ENCODE data around the gene NUP133. TPM values are rescaled to one million over a fixed set of nuclear protein-coding genes. Genes with fewer than 3 reads are reported as not detected.
"Not testable (repeated sequence)": the region's sequence is repeated elsewhere in the genome, so short reads cannot be mapped to it uniquely, and the experiment has no call there.

NUP133 gene
- total RNA-seq, 1 donor from 2014 or later, result 42.9 TPM

GRCh38 chr1:229408458-229409037 lies 99.6 kb downstream of the NUP133 start:
- Mint-ChIP-seq H3K9me3 (ENCODE audit: unreplicated experiment) (peaks cover 13% of the 10 kb centered on the region), H3K36me3 (ENCODE audit: unreplicated experiment) (no peaks in the 10 kb centered on the region), H3K4me1 (ENCODE audit: low read depth, unreplicated experiment) (peaks cover 50% of the 10 kb centered on the region), H3K4me3 (ENCODE audit: unreplicated experiment) (peak overlapping the region; percentile 82), H3K27me3 (ENCODE audit: unreplicated experiment) (peaks cover 23% of the 10 kb centered on the region), H3K27ac (ENCODE audit: unreplicated experiment) (peak overlapping the region; percentile 89)
- peak; percentile 83 for DNase-seq
- TF ChIP-seq, protein P1, sequence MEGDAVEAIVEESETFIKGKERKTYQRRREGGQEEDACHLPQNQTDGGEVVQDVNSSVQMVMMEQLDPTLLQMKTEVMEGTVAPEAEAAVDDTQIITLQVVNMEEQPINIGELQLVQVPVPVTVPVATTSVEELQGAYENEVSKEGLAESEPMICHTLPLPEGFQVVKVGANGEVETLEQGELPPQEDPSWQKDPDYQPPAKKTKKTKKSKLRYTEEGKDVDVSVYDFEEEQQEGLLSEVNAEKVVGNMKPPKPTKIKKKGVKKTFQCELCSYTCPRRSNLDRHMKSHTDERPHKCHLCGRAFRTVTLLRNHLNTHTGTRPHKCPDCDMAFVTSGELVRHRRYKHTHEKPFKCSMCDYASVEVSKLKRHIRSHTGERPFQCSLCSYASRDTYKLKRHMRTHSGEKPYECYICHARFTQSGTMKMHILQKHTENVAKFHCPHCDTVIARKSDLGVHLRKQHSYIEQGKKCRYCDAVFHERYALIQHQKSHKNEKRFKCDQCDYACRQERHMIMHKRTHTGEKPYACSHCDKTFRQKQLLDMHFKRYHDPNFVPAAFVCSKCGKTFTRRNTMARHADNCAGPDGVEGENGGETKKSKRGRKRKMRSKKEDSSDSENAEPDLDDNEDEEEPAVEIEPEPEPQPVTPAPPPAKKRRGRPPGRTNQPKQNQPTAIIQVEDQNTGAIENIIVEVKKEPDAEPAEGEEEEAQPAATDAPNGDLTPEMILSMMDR (IDR thresholded peaks at IDR 0.05; ENCODE audit: partially characterized antibody, unreplicated experiment), result no peak

GRCh38 chr1:229407206-229408026 lies 100.7 kb downstream of the NUP133 start:
- Mint-ChIP-seq H3K36me3 (ENCODE audit: unreplicated experiment) (no peaks in the 10 kb centered on the region), H3K27me3 (ENCODE audit: unreplicated experiment) (peaks cover 20% of the 10 kb centered on the region), H3K4me1 (ENCODE audit: low read depth, unreplicated experiment) (peaks cover 42% of the 10 kb centered on the region), H3K4me3 (ENCODE audit: unreplicated experiment) (peak overlapping the region; percentile 76), H3K9me3 (ENCODE audit: unreplicated experiment) (peaks cover 13% of the 10 kb centered on the region), H3K27ac (ENCODE audit: unreplicated experiment) (no peak overlapping the region)
- TF ChIP-seq, protein P1 (IDR thresholded peaks at IDR 0.05; ENCODE audit: partially characterized antibody, unreplicated experiment), result no peak
- DNase-seq, result no peak

DNA sequence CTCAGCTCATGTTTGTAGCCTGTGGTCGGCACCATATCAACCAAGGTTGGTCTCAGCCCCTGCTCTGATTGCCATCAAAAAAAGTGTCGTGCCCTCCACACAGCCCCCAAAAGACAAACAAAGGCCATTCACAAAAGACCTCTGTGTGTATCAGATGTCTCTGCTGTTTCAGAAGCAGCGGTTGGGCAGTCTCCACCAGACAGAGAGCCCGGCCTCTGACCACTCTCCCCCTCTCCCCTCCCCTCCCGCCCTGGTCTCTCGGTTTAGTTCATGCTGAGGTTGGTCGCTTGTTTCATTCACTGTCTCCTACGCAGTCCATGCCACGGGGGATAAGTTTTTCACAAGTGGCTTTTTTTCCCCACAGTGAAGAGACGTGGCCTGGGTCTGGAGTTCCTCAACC lies 101.3 kb downstream of the NUP133 start:
- peak; percentile 46 for DNase-seq

GRCh38 chr1:229403573-229403972 lies 104.6 kb downstream of the NUP133 start:
- Mint-ChIP-seq H3K27ac (ENCODE audit: unreplicated experiment) (no peak overlapping the region), H3K4me1 (ENCODE audit: low read depth, unreplicated experiment) (peaks cover 12% of the 10 kb centered on the region), H3K36me3 (ENCODE audit: unreplicated experiment) (no peaks in the 10 kb centered on the region), H3K9me3 (ENCODE audit: unreplicated experiment) (peaks cover 4% of the 10 kb centered on the region), H3K4me3 (ENCODE audit: unreplicated experiment) (no peak overlapping the region), H3K27me3 (ENCODE audit: unreplicated experiment) (peaks cover 8% of the 10 kb centered on the region)
- no peak for DNase-seq
- TF ChIP-seq, protein P1 (IDR thresholded peaks at IDR 0.05; ENCODE audit: partially characterized antibody, unreplicated experiment), result peak; percentile 9

More for the DNA sequence above, 101.3 kb downstream of the NUP133 start:
- Mint-ChIP-seq H3K36me3 (ENCODE audit: unreplicated experiment) (no peaks in the 10 kb centered on the region), H3K4me1 (ENCODE audit: low read depth, unreplicated experiment) (peaks cover 38% of the 10 kb centered on the region), H3K9me3 (ENCODE audit: unreplicated experiment) (peaks cover 10% of the 10 kb centered on the region), H3K27ac (ENCODE audit: unreplicated experiment) (no peak overlapping the region), H3K27me3 (ENCODE audit: unreplicated experiment) (peaks cover 17% of the 10 kb centered on the region), H3K4me3 (ENCODE audit: unreplicated experiment) (peak overlapping the region; percentile 76)
- TF ChIP-seq, protein P1 (IDR thresholded peaks at IDR 0.05; ENCODE audit: partially characterized antibody, unreplicated experiment), result no peak

- peaks cover 8% of the 10 kb centered on the region for H3K27me3 Mint-ChIP-seq (ENCODE audit: unreplicated experiment)
- H3K4me1 Mint-ChIP-seq (ENCODE audit: low read depth, unreplicated experiment), result peaks cover 7% of the 10 kb centered on the region
- TF ChIP-seq, protein P1 (IDR thresholded peaks at IDR 0.05; ENCODE audit: partially characterized antibody, unreplicated experiment), result no peak
- no peaks in the 10 kb centered on the region for H3K36me3 Mint-ChIP-seq (ENCODE audit: unreplicated experiment)
- peaks cover 4% of the 10 kb centered on the region for H3K9me3 Mint-ChIP-seq (ENCODE audit: unreplicated experiment)
- no peak overlapping the region for H3K4me3 Mint-ChIP-seq (ENCODE audit: unreplicated experiment)
- no peak for DNase-seq
- H3K27ac Mint-ChIP-seq (ENCODE audit: unreplicated experiment), result no peak overlapping the region
Measured at GRCh38 chr1:229402993-229403392, 105.1 kb downstream of the NUP133 start.

- H3K27me3 Mint-ChIP-seq (ENCODE audit: unreplicated experiment); H3K9me3 Mint-ChIP-seq (ENCODE audit: unreplicated experiment); H3K4me3 Mint-ChIP-seq (ENCODE audit: unreplicated experiment); H3K27ac Mint-ChIP-seq (ENCODE audit: unreplicated experiment); H3K4me1 Mint-ChIP-seq (ENCODE audit: low read depth, unreplicated experiment); DNase-seq; H3K36me3 Mint-ChIP-seq (ENCODE audit: unreplicated experiment): not testable (repeated sequence)
Measured at GRCh38 chr1:229402329-229402728, 105.8 kb downstream of the NUP133 start.

Measured in glutamatergic neuron (in vitro differentiated cells).